ENCODE data around the gene CD248.

CD248 gene

DNA sequence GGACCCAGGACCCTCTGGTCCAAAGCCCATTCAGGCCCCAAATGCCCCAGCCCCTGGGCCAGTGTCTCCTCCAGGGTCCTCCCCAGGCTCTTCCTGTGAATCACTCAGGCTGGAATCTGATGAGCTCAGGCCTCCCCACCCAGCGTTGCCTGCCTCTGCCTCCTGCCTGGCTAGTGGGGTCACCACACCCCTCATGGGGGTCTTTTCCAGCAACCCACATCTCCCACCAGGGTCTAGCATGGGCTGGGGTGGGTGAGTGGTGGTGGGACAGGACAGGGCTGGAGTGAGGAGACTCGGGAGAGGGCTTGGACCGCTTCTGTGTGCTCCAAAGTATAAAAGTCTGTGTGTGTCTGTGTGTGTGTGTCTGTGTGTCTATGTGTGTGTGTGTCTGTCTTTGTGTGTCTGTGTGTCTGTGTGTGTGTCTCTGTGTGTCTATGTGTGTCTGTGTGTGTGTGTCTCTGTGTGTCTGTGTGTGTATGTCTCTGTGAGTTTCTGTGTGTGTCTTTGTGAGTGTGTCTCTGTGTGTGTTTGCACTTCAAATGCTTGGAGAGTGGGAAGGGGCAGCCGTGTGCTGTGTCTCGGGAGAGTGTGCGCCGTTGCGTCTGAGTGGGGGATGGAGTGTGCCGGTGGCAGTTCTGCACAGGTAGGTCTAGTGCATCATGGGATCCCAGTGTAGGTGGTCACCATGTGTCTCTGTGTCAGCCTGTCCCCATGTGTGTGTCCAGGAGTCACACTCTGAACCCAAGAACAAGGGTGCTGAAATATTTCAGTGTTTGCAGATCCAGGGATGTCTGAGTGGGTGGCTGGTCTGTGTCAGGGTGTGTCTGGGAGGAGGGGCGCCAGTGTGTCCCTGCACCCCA lies 10.6 kb upstream of the CD248 start:
- TF ChIP-seq, protein P1, sequence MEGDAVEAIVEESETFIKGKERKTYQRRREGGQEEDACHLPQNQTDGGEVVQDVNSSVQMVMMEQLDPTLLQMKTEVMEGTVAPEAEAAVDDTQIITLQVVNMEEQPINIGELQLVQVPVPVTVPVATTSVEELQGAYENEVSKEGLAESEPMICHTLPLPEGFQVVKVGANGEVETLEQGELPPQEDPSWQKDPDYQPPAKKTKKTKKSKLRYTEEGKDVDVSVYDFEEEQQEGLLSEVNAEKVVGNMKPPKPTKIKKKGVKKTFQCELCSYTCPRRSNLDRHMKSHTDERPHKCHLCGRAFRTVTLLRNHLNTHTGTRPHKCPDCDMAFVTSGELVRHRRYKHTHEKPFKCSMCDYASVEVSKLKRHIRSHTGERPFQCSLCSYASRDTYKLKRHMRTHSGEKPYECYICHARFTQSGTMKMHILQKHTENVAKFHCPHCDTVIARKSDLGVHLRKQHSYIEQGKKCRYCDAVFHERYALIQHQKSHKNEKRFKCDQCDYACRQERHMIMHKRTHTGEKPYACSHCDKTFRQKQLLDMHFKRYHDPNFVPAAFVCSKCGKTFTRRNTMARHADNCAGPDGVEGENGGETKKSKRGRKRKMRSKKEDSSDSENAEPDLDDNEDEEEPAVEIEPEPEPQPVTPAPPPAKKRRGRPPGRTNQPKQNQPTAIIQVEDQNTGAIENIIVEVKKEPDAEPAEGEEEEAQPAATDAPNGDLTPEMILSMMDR (IDR thresholded peaks at IDR 0.05): no peak

DNA sequence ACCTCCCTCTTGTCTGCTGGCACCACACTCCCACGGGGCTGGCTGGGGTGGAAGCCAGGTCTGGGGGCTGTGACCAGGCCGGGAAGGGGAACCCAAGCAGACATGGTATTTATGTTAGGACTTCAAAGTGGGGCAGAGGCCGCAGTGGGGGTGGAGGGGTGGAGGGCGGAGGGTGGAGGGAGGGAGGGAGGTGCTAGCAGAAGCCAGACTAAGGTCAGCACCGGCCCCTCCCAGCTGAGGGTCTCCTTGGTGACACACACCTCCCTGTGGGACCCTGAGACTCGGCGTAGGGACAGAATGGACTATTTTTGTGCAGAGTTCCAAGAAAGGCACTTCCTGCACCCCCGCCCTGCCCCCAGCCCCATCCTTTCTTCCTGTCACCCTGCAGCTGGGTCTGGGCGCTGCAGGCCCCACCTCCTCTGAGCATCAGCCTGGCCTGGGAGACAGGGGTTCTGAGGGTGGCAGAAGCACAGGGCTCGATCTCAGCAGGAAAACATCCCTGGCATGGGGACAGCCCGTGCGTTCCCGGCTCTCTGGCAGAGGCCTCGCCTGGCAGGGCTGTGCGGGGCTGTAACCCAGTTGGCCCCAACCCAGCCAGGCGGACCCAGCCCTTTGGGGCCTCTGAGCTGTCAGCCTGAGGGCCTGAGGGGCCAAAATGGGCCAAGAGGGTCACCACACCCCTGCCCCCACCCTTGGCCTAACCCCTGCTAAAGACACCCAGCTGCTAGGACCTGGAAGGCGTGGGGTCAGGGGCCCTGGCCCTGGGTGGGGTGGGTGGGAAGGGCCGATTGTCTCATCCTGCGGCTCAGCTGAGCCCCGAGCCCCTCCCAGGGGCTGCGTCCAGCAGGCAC lies 9.6 kb upstream of the CD248 start:
- TF ChIP-seq, protein P1 (IDR thresholded peaks at IDR 0.05): no peak

DNA sequence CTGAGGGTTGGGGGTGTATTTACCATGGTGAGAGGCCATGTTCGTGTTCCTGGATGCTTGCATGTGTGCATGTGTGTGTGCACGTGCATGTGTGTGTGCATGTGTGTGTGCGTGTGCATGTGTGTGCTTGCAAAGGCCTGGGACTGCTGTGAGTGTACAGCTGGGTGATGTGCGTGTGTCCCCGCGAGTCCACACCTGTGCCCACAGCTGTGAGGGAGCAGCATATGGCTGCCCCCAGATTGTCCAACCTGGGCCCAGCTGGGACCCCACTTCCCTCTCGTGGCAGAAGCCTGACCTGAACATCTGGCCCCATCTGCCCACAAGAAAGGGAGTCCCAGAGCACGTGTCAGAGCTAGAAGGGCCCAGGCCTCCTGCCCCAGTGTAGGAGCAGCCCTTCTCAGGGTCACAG lies 8.4 kb upstream of the CD248 start:
- TF ChIP-seq, protein P1 (IDR thresholded peaks at IDR 0.05): no peak

DNA sequence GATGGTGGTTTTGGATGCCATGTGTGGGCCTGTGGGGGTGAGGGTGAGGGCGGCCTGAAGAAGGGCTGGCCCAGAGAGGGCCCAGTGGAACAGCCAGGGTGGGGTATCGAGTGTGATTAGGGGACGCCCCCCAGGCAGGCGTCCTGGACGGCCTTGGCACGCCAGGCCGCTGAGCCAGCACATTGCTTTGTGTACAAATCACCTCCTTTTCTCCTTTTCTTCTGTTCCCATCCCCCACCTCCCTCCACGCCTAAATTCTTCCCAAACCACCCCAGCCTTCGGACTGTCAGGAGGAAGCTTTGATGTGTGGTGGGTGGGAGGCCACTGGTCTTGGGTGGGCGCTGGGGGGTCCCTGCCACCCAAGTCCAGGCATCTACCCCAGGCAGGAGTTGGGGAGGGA lies 7.8 kb upstream of the CD248 start:
- TF ChIP-seq, protein P1 (IDR thresholded peaks at IDR 0.05): no peak

DNA sequence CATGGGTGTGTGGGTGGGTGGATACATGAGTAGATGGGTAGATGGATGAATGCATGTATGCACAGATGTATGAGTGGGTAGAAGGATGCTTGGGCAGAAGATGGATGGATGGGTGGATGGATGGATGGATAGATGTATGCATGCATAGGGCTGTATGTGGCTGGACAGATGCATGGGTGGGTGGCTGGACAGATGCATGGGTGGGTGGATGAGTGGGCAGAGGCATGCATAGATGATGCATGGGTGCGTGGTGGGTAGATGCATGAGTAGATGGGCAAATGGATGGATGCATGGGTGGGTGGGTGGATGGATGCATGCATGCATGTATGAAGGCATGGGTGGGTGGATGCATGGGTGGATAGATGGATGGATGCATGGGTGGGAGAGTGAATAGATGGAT lies 6.8 kb upstream of the CD248 start:
- TF ChIP-seq, protein P1 (IDR thresholded peaks at IDR 0.05): no peak

DNA sequence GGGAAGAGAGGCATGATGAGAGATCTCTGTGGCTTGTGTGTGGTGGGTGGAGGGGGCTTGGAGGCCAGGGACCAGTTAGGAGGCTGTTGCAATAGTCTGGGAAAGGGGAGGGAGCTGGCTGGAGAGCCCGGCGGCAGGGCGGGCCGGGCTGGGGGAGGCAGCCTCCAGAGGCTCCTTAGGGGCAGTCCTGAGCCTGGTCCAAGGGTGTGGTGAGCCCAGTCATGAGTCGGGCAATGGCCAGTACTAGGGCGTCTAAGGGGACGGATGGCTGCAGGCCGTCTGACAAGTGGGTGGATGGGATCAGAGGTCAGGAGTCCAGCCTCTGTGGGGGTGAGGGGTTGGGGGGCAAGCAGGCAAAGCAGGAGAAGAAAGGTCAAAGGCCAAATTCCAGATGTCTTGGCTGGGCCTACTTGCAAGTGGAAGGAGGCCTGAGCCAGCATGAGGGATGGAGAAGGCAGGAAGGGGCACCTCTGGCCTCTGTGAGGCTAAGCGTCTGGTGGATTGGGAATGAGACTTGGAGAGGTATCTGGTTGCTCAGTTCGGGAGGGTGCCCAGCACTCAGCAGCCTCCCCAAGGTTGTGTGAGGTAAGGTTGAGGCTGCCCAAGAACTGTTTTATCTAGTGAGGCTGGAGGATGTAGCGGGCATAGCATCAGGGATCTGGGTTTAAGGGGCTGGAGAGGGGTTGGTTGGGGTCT lies 6.0 kb upstream of the CD248 start:
- TF ChIP-seq, protein P1 (IDR thresholded peaks at IDR 0.05): no peak

DNA sequence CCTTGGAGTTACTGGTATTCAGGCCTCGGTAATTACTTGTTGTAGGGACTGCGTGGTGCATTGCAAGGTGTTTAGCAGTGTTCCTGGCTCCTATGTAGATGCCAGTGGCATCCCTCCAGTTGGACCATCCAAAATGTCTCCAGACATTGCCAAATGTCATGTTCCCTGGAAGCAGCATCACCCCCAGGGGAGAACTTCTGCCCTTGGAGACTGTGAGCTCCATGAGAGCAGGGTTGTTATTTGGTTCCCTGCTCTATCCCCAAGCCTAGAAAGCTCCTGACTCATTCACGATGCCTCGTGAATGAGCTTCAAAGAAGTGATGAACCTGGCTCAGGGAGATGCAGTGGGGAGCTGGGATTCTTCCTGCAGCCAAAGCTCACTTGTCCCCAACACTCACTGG lies 4.8 kb upstream of the CD248 start:
- TF ChIP-seq, protein P1 (IDR thresholded peaks at IDR 0.05): no peak

Measured in LNCAP (cell line).